Neutrophil (primary cell): ENCODE measurements around the gene PI3.

Experiments
- H3K27ac ChIP-seq: fragments of 200-600 bp; sonication (generic); 2 replicates; pipeline ENCODE4 v1.5.1; 2016; ENCODE audit warnings: mild to moderate bottlenecking, moderate library complexity
- H3K27me3 ChIP-seq: fragments of 200-600 bp; sonication (generic); 2 replicates; pipeline ENCODE4 v1.6.0; 2016; ENCODE audit warnings: mild to moderate bottlenecking
- H3K36me3 ChIP-seq: fragments of 200-600 bp; sonication (generic); 2 replicates; pipeline ENCODE4 v1.5.1; 2017
- H3K4me1 ChIP-seq, 2 experiments: fragments of 200-600 bp in 1 of 2; sonication (generic) in 1 of 2; 1 replicate in 1 of 2; 2 replicates in 1 of 2; pipeline versions ENCODE4 v1.5.1 to v1.6.1; 2013 to 2016; ENCODE audit warnings: low read depth in 1 of 2, low read length in 1 of 2, mild to moderate bottlenecking in 1 of 2, moderate library complexity in 1 of 2; ENCODE audit not compliant: control insufficient read depth in 1 of 2, insufficient read depth in 1 of 2
- H3K4me3 ChIP-seq, 2 experiments: fragments of 200-600 bp in 1 of 2; sonication (generic) in 1 of 2; 1 replicate in 1 of 2; 2 replicates in 1 of 2; pipeline ENCODE4 v1.5.1; 2013 to 2016; ENCODE audit warnings: low read depth in 1 of 2, low read length in 1 of 2, mild to moderate bottlenecking in 1 of 2, moderate library complexity in 1 of 2
- H3K9me3 ChIP-seq: fragments of 200-600 bp; sonication (generic); 2 replicates; pipeline ENCODE4 v1.5.1; 2016
- TF ChIP-seq, protein P1 (sequence below): fragments of 200-600 bp; sonication (generic); IDR thresholded peaks from 2 replicates; pipeline ENCODE4 v1.5.1; 2016; ENCODE audit warnings: antibody characterized with exemption

Gene PI3

DNA sequence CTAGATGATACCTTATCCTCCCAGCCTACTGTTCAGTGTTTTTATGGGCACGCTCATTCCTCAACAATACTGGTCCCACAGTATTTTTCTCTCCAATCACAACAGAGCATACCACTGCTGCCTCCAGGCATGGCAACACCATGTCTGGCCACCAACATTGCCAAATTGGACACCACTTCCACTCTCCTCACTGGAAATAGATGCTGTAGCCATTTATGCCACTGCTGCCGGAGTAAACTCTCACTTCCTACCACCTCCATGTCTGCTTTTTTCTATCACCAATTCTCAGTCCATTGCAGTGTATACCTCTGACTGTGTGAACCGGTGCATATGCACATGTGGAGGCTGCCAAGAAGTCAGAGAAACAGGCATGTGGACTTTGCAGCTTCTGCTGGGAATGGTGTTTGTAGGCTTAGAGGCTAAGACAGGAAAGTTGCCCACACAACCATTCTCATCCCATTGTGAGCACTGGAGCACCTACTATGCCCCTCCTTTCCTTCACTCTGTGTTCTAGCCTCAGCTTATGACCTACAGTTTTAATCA, 14.4 kb downstream of the PI3 start:
- H3K36me3 ChIP-seq: peaks cover 51% of the 10 kb centered on the region
- H3K9me3 ChIP-seq: no peaks in the 10 kb centered on the region
- peak overlapping the region in 1 of 2 experiments; percentile 46 for H3K4me3 ChIP-seq
- peak overlapping the region; percentile 99 for H3K27ac ChIP-seq
- H3K27me3 ChIP-seq: no peaks in the 10 kb centered on the region
- H3K4me1 ChIP-seq: peaks cover 50 to 85% of the 10 kb centered on the region in 2 experiments
- TF ChIP-seq, protein P1, sequence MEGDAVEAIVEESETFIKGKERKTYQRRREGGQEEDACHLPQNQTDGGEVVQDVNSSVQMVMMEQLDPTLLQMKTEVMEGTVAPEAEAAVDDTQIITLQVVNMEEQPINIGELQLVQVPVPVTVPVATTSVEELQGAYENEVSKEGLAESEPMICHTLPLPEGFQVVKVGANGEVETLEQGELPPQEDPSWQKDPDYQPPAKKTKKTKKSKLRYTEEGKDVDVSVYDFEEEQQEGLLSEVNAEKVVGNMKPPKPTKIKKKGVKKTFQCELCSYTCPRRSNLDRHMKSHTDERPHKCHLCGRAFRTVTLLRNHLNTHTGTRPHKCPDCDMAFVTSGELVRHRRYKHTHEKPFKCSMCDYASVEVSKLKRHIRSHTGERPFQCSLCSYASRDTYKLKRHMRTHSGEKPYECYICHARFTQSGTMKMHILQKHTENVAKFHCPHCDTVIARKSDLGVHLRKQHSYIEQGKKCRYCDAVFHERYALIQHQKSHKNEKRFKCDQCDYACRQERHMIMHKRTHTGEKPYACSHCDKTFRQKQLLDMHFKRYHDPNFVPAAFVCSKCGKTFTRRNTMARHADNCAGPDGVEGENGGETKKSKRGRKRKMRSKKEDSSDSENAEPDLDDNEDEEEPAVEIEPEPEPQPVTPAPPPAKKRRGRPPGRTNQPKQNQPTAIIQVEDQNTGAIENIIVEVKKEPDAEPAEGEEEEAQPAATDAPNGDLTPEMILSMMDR: no peak

DNA sequence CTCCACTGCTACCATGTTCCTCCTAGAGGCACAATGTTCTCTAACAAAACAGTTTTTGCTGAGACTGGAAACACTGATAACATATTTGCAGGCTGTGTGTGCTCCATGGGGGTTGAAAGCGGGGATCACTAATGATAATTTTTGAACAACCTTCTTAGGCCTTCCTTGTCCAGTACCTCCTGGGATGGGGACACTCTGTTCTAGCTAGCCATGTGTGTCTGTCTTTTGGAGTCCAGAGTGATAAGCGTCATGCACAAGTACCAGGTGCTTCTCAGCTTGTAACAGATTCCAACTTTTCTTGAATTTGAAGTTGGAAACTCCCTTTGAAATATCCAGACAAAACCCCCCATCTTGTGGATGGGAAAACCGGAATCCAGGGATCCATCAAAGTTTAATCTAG, 15.2 kb downstream of the PI3 start:
- peaks cover 47% of the 10 kb centered on the region for H3K36me3 ChIP-seq
- peak overlapping the region; percentile 99 for H3K27ac ChIP-seq
- TF ChIP-seq, protein P1: no peak
- H3K4me1 ChIP-seq: peaks cover 42 to 78% of the 10 kb centered on the region in 2 experiments
- no peaks in the 10 kb centered on the region for H3K9me3 ChIP-seq
- H3K4me3 ChIP-seq: no peak overlapping the region
- no peaks in the 10 kb centered on the region for H3K27me3 ChIP-seq

DNA sequence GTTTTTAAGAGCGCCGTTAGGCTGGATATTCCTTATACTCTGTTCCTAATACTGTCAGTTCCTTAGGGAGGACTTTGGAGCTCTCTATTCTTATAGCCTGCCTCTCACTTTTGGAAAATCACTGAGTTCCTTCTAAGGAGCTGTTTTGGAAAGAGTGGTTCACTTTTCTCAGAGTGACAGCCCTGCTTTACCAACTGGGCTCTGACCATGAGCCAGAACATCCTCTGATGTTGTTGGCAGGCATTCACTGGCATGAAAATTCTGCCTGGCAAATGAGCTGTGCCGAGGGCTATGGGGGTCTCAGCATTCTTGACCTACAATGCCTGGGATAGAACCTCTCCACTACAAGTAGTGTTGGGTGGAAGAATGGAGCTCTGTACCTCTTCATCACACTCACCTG, 17.2 kb downstream of the PI3 start:
- peaks cover 27 to 59% of the 10 kb centered on the region in 2 experiments for H3K4me1 ChIP-seq
- H3K27ac ChIP-seq: peak overlapping the region; percentile 99
- H3K36me3 ChIP-seq: peaks cover 43% of the 10 kb centered on the region
- H3K9me3 ChIP-seq: no peaks in the 10 kb centered on the region
- H3K4me3 ChIP-seq: no peak overlapping the region
- TF ChIP-seq, protein P1: no peak
- H3K27me3 ChIP-seq: no peaks in the 10 kb centered on the region

DNA sequence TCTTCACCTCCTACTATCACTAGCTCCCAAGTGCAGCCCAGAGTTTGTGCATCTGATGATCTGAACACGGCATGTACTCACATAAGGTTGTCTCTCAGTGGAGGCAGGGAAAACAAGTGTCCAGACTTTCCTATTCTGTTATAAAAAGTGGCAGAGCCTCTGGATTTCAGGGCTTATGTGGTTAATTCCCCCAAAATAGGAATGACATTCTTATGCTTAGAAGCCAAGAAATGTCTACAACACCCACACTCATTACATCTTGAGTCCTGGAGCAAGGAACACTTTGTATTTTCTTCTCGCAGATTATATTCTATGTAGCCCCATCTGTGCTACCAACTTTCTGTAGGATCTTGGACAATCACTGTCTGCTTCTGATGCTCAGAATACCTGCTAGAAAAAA, 18.6 kb downstream of the PI3 start:
- Histone ChIP-seq H3K4me3 (no peak overlapping the region), H3K27me3 (no peaks in the 10 kb centered on the region), H3K27ac (peak overlapping the region; percentile 99), H3K4me1 (peaks cover 13 to 44% of the 10 kb centered on the region in 2 experiments), H3K9me3 (no peaks in the 10 kb centered on the region), H3K36me3 (peaks cover 33% of the 10 kb centered on the region)
- TF ChIP-seq, protein P1: no peak

DNA sequence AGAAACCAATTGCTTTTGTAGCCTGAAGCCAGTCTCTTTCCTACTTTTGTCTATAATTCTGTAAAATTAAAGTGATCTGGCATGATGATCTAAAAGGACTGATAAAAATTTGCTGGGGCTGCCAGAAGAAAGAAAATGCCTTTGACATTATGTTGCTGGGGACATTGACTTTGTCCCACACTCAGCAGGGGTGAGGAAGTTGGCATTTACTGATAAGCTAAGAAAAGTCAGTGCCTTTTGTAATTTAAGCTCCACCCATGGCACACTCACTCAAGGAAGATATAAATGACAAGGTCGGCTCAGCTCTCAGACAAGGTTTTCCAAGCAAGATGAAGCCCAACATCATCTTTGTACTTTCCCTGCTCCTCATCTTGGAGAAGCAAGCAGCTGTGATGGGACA, 32.0 kb downstream of the PI3 start, which contains the start of gene SEMG1:
Gene SEMG1, plus strand, starts transcription at position 309 of the 400 bp plus-strand sequence. Its CDS starts 21 bp downstream, at position 330.
- Histone ChIP-seq H3K4me1 (peaks cover 0 to 7% of the 10 kb centered on the region in 2 experiments), H3K36me3 (no peaks in the 10 kb centered on the region), H3K9me3 (no peaks in the 10 kb centered on the region), H3K4me3 (no peak within 1 kb of the TSS), H3K27ac (no peak within 1 kb of the TSS), H3K27me3 (peaks cover 31% of the 10 kb centered on the region)
- TF ChIP-seq, protein P1: no peak
